HG03520 (cell line): Measurements from ENCODE around the gene MED27.

Source experiments
- ATAC-seq: cut with Tn5 transposase; IDR thresholded peaks from one replicate; pipeline ENCODE4 v1.9.1; 2021; ENCODE audit warnings: mild to moderate bottlenecking, moderate library complexity; ENCODE audit not compliant: unreplicated experiment

The MED27 gene

GRCh38 chr9:131889437-131890251 is 190.0 kb downstream of the MED27 start:
- ATAC-seq, result no peak

- no peak for ATAC-seq
Measured at GRCh38 chr9:131888923-131889322, 190.7 kb downstream of the MED27 start.

GRCh38 chr9:131887680-131888079 is 192.0 kb downstream of the MED27 start:
- ATAC-seq, result no peak

- no peak for ATAC-seq
Measured at GRCh38 chr9:131886826-131887225, 192.8 kb downstream of the MED27 start.

- ATAC-seq, result no peak
Measured at GRCh38 chr9:131885144-131885609, 194.5 kb downstream of the MED27 start.

GRCh38 chr9:131884222-131884621 is 195.4 kb downstream of the MED27 start:
- ATAC-seq, result no peak

- ATAC-seq, result no peak
Measured at GRCh38 chr9:131880833-131881583, 198.7 kb downstream of the MED27 start.

- no peak for ATAC-seq
Measured at GRCh38 chr9:131879911-131880290, 199.8 kb downstream of the MED27 start.

GRCh38 chr9:131879181-131879910 is 200.3 kb downstream of the MED27 start:
- no peak for ATAC-seq

- no peak for ATAC-seq
Measured at GRCh38 chr9:131876486-131876885, 203.2 kb downstream of the MED27 start.

- ATAC-seq, result no peak
Measured at GRCh38 chr9:131875828-131876485, 203.7 kb downstream of the MED27 start.

GRCh38 chr9:131874916-131875670 is 204.6 kb downstream of the MED27 start:
- ATAC-seq, result no peak

GRCh38 chr9:131874447-131874846 is 205.2 kb downstream of the MED27 start:
- ATAC-seq, result no peak

- no peak for ATAC-seq
Measured at GRCh38 chr9:131873891-131874440, 205.7 kb downstream of the MED27 start.

- ATAC-seq, result no peak
Measured at GRCh38 chr9:131873335-131873734, 206.3 kb downstream of the MED27 start.

- ATAC-seq, result no peak
Measured at GRCh38 chr9:131872702-131873101, 207.0 kb downstream of the MED27 start.

- ATAC-seq, result no peak
Measured at GRCh38 chr9:131872006-131872405, 207.7 kb downstream of the MED27 start.

- no peak for ATAC-seq
Measured at GRCh38 chr9:131870156-131870555, 209.5 kb downstream of the MED27 start.

GRCh38 chr9:131869348-131869747 is 210.3 kb downstream of the MED27 start:
- no peak for ATAC-seq

GRCh38 chr9:131868766-131869165 is 210.9 kb downstream of the MED27 start:
- no peak for ATAC-seq
